SKM-1 (cell line): Measurements from ENCODE around the gene AKT3.
A peak's percentile ranks its signal among the peaks of the same experiment; 100 is the strongest.
"Not testable (repeated sequence)": the region's sequence is repeated elsewhere in the genome, so short reads cannot be mapped to it uniquely, and the experiment has no call there.

Source experiments
- DNase-seq: peaks from one replicate; lab custom pipeline; 2025; ENCODE audit not compliant: unreplicated experiment; lab: John Stamatoyannopoulos, UW

Gene AKT3

GRCh38 chr1:243621973-243622372 lies 228.1 kb downstream of the AKT3 start:
- no peak for DNase-seq

GRCh38 chr1:243620096-243620495 lies 229.9 kb downstream of the AKT3 start:
- DNase-seq = no peak

- DNase-seq = no peak
Observed at GRCh38 chr1:243609698-243610097, 240.3 kb downstream of the AKT3 start.

GRCh38 chr1:243605604-243606003 lies 244.4 kb downstream of the AKT3 start:
- DNase-seq = no peak

- DNase-seq = no peak
Observed at GRCh38 chr1:243601720-243602119, 248.3 kb downstream of the AKT3 start.

- DNase-seq = peak; percentile 64
Observed at GRCh38 chr1:243598433-243598832, 251.6 kb downstream of the AKT3 start.

GRCh38 chr1:243597383-243597782 lies 252.7 kb downstream of the AKT3 start:
- no peak for DNase-seq

- DNase-seq = peak; percentile 55
Observed at GRCh38 chr1:243596431-243597062, 253.5 kb downstream of the AKT3 start.

GRCh38 chr1:243595527-243596210 lies 254.4 kb downstream of the AKT3 start:
- DNase-seq = no peak

- DNase-seq = no peak
Observed at GRCh38 chr1:243594455-243594854, 255.6 kb downstream of the AKT3 start.

GRCh38 chr1:243589286-243589685 lies 260.8 kb downstream of the AKT3 start:
- DNase-seq = not testable (repeated sequence)

GRCh38 chr1:243587823-243588560 lies 262.1 kb downstream of the AKT3 start:
- no peak for DNase-seq

- DNase-seq = no peak
Observed at GRCh38 chr1:243587285-243587684, 262.8 kb downstream of the AKT3 start.

GRCh38 chr1:243585982-243586381 lies 264.1 kb downstream of the AKT3 start:
- DNase-seq = no peak

- no peak for DNase-seq
Observed at GRCh38 chr1:243582326-243582725, 267.7 kb downstream of the AKT3 start.

- no peak for DNase-seq
Observed at GRCh38 chr1:243580984-243581383, 269.1 kb downstream of the AKT3 start.

- DNase-seq = no peak
Observed at GRCh38 chr1:243580072-243580471, 270.0 kb downstream of the AKT3 start.

GRCh38 chr1:243575070-243575469 lies 275.0 kb downstream of the AKT3 start:
- DNase-seq = no peak

GRCh38 chr1:243572940-243573339 lies 277.1 kb downstream of the AKT3 start:
- DNase-seq = no peak

GRCh38 chr1:243568793-243569192 lies 281.2 kb downstream of the AKT3 start:
- DNase-seq = no peak

- DNase-seq = no peak
Observed at GRCh38 chr1:243564814-243565213, 285.2 kb downstream of the AKT3 start.

- DNase-seq = no peak
Observed at GRCh38 chr1:243563732-243564131, 286.3 kb downstream of the AKT3 start.
